OCI-LY7 (cell line): ENCODE results near the gene MYL4. TPM values are rescaled to one million over a fixed set of nuclear protein-coding genes. Genes with fewer than 3 reads are reported as not detected.

Experiments
- BruUV-seq: library from RNA; stranded (reverse); fragments of 400-500 nt; replicated peaks from 2 replicates; lab custom pipeline; 2021; lab: Mats Ljungman, UMichigan
- CTCF ChIA-PET: fragments of 300-600 bp; sonication (Branson Sonifier 250); formaldehyde crosslinking; loops from one replicate; lab custom pipeline; 2022; ENCODE audit warnings: antibody characterized with exemption; ENCODE audit not compliant: unreplicated experiment; lab: Charles Lee
- POLR2A ChIA-PET: fragments of 300-600 bp; sonication (Branson Sonifier 250); formaldehyde crosslinking; loops from one replicate; lab custom pipeline; 2022; ENCODE audit warnings: antibody characterized with exemption; lab: Charles Lee
- DNase-seq: peaks from one replicate; pipeline ENCODE4 v3.0.0-alpha.2; 2015; ENCODE audit warnings: low spot score
- H2AFZ ChIP-seq: fragments of 200-600 bp; sonication (generic), shearing (Covaris generic); 2 replicates; pipeline ENCODE4 v1.6.1; 2014; ENCODE audit warnings: mild to moderate bottlenecking, antibody characterized with exemption, low read length, moderate library complexity
- H3K27ac ChIP-seq: fragments of 200-600 bp; sonication (generic); 2 replicates; pipeline ENCODE4 v1.5.1; 2014; ENCODE audit warnings: mixed run types, low read depth, mild to moderate bottlenecking, moderate library complexity, low read length, inconsistent platforms; ENCODE audit not compliant: poor library complexity, severe bottlenecking
- H3K36me3 ChIP-seq: fragments of 200-600 bp; sonication (generic); 2 replicates; pipeline ENCODE4 v1.6.1; 2014; ENCODE audit warnings: mild to moderate bottlenecking, antibody characterized with exemption, low read length, moderate library complexity, mixed read lengths; ENCODE audit not compliant: insufficient read depth
- H3K4me1 ChIP-seq: fragments of 200-600 bp; sonication (generic); 2 replicates; pipeline ENCODE4 v1.5.1; 2014; ENCODE audit warnings: mild to moderate bottlenecking, low read length; ENCODE audit not compliant: insufficient read depth, poor library complexity, severe bottlenecking
- H3K4me2 ChIP-seq: fragments of 200-600 bp; sonication (generic); 2 replicates; pipeline ENCODE4 v1.6.1; 2014; ENCODE audit warnings: mild to moderate bottlenecking, low read length
- H3K4me3 ChIP-seq: fragments of 200-600 bp; sonication (generic); 2 replicates; pipeline ENCODE4 v1.5.1; 2014; ENCODE audit warnings: mild to moderate bottlenecking, low read depth, low read length; ENCODE audit not compliant: poor library complexity, severe bottlenecking
- H3K79me2 ChIP-seq: fragments of 200-600 bp; sonication (generic); 2 replicates; pipeline ENCODE4 v1.6.1; 2016; ENCODE audit warnings: low read depth, mild to moderate bottlenecking, low read length, moderate library complexity, mixed read lengths; ENCODE audit not compliant: insufficient read depth
- H3K9me2 ChIP-seq: fragments of 200-600 bp; sonication (generic); 2 replicates; pipeline ENCODE4 v1.6.1; 2016; ENCODE audit warnings: mild to moderate bottlenecking, low read length, mixed read lengths; ENCODE audit not compliant: insufficient read depth
- H3K9me3 ChIP-seq: fragments of 200-600 bp; sonication (generic); 2 replicates; pipeline ENCODE4 v1.6.1; 2014; ENCODE audit warnings: mild to moderate bottlenecking, mixed run types, low read length, mixed read lengths
- H4K20me1 ChIP-seq: fragments of 200-600 bp; sonication (generic); 2 replicates; pipeline ENCODE4 v1.6.1; 2014; ENCODE audit warnings: mild to moderate bottlenecking, antibody characterized with exemption, low read length, moderate library complexity, mixed read lengths; ENCODE audit not compliant: insufficient read depth
- CTCF ChIP-seq: fragments of 200-600 bp; sonication (generic); conservative IDR thresholded peaks from 2 replicates; pipeline ENCODE4 v1.5.1; 2014; ENCODE audit warnings: mild to moderate bottlenecking, antibody characterized with exemption, low read length, moderate library complexity, mixed read lengths
- EZH2phosphoT487 ChIP-seq: fragments of 200-600 bp; sonication (generic); IDR thresholded peaks from 2 replicates; pipeline ENCODE4 v1.6.1; 2018; ENCODE audit warnings: low read depth, borderline replicate concordance, mild to moderate bottlenecking, mixed run types, antibody characterized with exemption, low read length, moderate library complexity, mixed read lengths
- intact Hi-C: fragments of 100-400 bp; cut with micrococcal nuclease; formaldehyde crosslinking; loops from one replicate; pipeline ENCODE4 v1.10.0; 2022; ENCODE audit not compliant: unreplicated experiment
- total RNA-seq, 2 experiments: library from RNA; depleted of rRNA in 1 of 2; stranded (reverse); fragments of >200 nt in 1 of 2; shearing (Covaris generic) in 1 of 2; gene quantifications; 2 replicates each; pipeline ENCODE4 v1.2.3, GENCODE V29; 2014 to 2022

MYL4 gene
- total RNA-seq, 2 experiments from 2014 or later, result 0.67 to 2.1 TPM

GRCh38 chr17:47201166-47201565, 8.0 kb upstream of the MYL4 start:
- H3K4me1 ChIP-seq, result peaks cover 63% of the 10 kb centered on the region
- CTCF ChIA-PET, result interaction anchor here (0.5 to 0.7 kb wide), 2 partner anchors 8 to 226 kb away, joined by 3 read pairs; partner anchors contain the start of gene MYL4
- H3K79me2 ChIP-seq, result no peaks in the 10 kb centered on the region
- DNase-seq, result no peak
- H3K4me3 ChIP-seq, result no peak overlapping the region
- no peaks in the 10 kb centered on the region for H4K20me1 ChIP-seq
- POLR2A ChIA-PET, result interaction anchor here (2.3 kb wide), 1 partner anchor 12 kb away, joined by 8 read pairs; the partner anchor contains the start of gene CDC27
- no TSS peak for BruUV-seq
- H3K27ac ChIP-seq, result peak overlapping the region; percentile 86
- no peak overlapping the region for H3K4me2 ChIP-seq
- H3K9me3 ChIP-seq, result peaks cover 9% of the 10 kb centered on the region; the same call in 1 of the 2 replicates
- intact Hi-C loops, result no loop called here
- TF ChIP-seq CTCF, result no peak
- TF ChIP-seq EZH2phosphoT487, result no peak
- H2AFZ ChIP-seq, result no peak overlapping the region
- H3K36me3 ChIP-seq, result 0 out of 2 replicates have a peak, but pooled peaks cover 3% of the 10 kb centered on the region
- H3K9me2 ChIP-seq, result no peaks in the 10 kb centered on the region

- CTCF ChIA-PET, result no interaction called here
- Histone ChIP-seq H3K36me3 (0 out of 2 replicates have a peak, but pooled peaks cover 3% of the 10 kb centered on the region), H3K79me2 (no peaks in the 10 kb centered on the region), H3K4me1 (peaks cover 93% of the 10 kb centered on the region), H3K4me3 (peak overlapping the region; percentile 57), H4K20me1 (no peaks in the 10 kb centered on the region), H3K4me2 (peak overlapping the region; percentile 80), H3K27ac (peak overlapping the region; percentile 98), H3K9me3 (peaks cover 9% of the 10 kb centered on the region; the same call in 1 of the 2 replicates), H3K9me2 (no peaks in the 10 kb centered on the region), H2AFZ (peak overlapping the region; percentile 50; the same call in 1 of the 2 replicates)
- TF ChIP-seq EZH2phosphoT487, result no peak
- TF ChIP-seq CTCF, result no peak
- intact Hi-C loops, result loop anchor here (1.0 kb wide), 1 partner anchor 12 kb away; no protein-coding TSS in a partner anchor
- BruUV-seq, result TSS peak; percentile 88
- peak; percentile 87 for DNase-seq
- POLR2A ChIA-PET, result interaction anchor here (0.5 to 8.7 kb wide), 4 partner anchors 10 to 446 kb away, joined by 3 to 114 read pairs (median 4); partner anchors contain the start of gene CDC27
Measured at GRCh38 chr17:47203984-47204721, 5.0 kb upstream of the MYL4 start.
